ENCODE results near the gene FGFR1OP2.
"Not testable (repeated sequence)": the region's sequence is repeated elsewhere in the genome, so short reads cannot be mapped to it uniquely, and the experiment has no call there.

The FGFR1OP2 gene

DNA sequence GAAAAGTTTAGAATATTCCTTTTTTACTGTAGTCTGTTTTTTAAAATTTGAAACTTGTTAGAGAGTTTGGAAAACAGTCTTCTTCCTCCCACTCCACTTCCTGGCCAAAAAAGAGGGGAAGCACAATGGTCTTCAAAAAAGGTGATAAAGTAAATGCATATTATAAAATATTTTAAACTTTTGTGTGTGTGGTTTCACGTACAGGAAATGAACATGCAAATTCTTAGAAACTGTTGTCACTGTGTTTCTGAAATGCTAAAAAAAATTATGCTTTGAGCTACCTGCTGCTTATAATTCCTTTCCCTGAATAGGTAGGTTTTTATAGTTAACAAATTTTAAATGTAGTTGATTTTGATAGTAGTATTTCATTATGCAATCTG is 2.9 kb downstream of the FGFR1OP2 start:
- no peak for DNase-seq (ENCODE audit: low read depth)

DNA sequence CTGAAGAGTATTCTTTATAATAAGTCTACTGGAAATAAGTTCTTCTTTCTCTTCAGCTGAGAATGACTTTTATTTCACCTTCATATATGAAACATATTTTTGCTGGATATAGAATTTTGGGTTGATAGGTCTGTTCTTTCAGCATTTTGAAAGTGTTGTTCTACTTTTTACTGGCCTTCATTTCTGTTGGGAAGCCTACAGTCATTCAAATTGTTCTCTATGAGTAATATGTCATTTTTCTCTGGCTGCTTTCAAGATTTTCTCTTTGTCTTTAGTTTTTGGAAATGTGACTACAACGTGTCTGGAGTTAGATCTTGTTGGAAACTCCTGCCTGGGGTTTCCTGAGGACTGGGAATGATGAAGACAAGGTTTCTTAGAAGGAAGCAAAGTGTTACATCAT is 10.0 kb downstream of the FGFR1OP2 start:
- DNase-seq (ENCODE audit: low read depth), result no peak

DNA sequence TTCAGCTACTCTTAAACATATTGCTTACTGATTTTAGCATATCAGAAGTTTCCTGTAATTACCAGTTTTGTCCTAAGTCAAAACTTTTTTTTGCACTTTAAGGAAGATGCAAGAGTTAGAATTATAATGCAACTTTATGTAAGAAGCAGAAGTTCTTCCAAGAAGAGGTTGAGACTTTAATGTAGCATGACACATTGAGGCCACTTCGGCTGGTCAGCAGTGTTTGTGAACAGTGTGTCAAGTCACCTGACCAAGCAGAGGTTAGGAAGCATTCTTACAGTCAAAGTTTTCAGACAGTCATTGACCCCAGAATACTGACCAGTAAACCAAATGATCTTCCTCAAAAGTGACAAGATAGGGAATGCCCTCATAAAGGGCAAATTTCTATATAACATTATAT is 15.2 kb downstream of the FGFR1OP2 start:
- no peak for DNase-seq (ENCODE audit: low read depth)

DNA sequence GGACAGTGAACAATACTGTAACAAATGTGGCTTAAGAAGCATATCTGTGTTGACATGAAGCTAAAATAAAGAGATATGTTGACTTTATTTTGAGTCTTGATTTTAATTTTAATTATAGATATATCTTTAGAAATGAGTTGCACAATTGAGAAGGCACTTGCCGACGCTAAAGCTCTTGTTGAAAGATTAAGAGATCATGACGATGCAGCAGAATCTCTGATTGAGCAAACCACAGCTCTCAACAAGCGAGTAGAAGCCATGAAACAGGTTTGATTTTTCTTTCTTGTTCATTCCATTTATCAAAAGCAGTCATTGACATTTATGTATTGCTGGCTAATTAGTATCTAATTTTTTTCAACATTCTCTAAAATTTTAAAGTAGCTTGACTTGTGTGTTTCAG is 15.8 kb downstream of the FGFR1OP2 start:
- no peak for DNase-seq (ENCODE audit: low read depth)

- not testable (repeated sequence) for DNase-seq (ENCODE audit: low read depth)
These were observed 23.1 kb downstream of the FGFR1OP2 start for GRCh38 chr12:26961391-26961790.

DNA sequence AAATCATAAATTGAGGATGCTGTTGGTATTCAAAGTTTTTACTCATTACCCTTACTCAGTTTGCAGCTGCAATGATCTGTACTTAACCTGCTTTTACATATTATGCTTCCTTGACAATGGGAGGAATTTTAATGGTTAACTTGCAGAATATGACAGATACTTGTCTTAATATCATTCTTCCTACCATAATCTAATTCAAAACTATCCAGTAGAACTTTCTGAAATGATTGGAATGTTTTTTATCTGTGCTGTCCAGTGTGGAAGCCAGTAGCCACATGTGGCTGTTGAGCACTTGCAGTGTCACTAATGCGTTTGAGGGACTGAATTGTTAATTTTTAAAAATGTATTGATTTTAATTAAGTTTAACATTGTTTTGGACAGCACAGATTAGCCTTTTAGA is 23.5 kb downstream of the FGFR1OP2 start:
- no peak for DNase-seq (ENCODE audit: low read depth)

GRCh38 chr12:26963413-26963812 is 25.1 kb downstream of the FGFR1OP2 start:
- DNase-seq (ENCODE audit: low read depth), result no peak

DNA sequence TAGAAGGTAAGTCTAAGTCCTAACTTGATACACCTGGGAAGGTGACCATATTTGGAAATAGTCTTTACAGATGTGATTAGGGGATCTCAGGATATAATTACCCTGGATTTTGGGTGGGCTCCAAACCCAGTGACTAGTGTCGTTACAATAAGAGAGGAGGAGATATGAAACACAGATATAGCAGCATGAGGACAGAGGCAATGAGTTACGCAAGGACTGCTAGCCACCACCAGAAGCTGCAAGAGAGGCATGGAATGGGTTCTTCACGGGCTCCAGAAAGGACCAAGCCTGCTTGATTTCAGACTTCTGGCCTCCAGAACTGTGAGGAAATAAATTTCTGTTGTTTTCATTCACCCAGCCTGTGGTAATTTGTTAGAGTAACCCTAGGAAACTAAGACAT is 28.6 kb downstream of the FGFR1OP2 start:
- no peak for DNase-seq (ENCODE audit: low read depth)

GRCh38 chr12:26970136-26970535 is 31.9 kb downstream of the FGFR1OP2 start:
- DNase-seq (ENCODE audit: low read depth), result no peak

DNA sequence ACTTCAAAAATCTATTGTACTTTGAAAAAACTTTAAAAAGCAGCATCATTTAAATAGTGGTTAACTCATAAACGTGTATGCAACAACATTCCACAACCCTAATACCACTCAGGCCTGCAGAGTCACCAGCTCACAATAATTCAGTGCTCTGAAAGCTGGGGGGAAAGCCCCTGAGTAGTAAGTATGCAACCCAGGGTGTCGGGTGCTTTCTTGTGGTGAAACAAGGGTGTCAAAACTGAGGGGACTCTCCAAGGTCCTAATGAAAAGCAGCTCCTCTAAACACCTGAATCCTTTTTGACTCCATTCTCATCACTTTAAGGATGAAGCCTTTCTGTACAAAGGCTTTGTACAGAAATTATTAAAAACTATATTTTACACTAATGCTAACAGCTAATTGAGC is 33.7 kb downstream of the FGFR1OP2 start:
- no peak for DNase-seq (ENCODE audit: low read depth)

DNA sequence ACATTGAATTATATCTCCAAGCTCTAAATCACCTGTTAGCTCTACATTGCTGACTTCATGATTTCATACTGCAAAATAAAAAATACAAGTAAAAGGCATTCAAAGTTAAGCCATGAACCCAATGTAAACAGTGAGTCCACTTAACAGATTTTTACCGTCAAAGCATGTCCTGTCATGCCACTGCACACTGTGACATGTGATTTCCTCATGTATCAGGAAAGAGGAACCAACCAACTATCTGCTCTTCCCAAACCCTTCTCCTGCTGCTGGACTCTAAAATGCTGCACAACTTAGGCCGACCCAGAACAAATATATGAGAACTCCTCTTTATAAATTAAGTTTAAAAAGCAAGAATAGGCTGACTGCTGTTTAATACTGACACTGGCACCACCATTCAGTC is 38.4 kb downstream of the FGFR1OP2 start:
- no peak for DNase-seq (ENCODE audit: low read depth)

GRCh38 chr12:26978801-26979200 is 40.5 kb downstream of the FGFR1OP2 start:
- no peak for DNase-seq (ENCODE audit: low read depth)

DNA sequence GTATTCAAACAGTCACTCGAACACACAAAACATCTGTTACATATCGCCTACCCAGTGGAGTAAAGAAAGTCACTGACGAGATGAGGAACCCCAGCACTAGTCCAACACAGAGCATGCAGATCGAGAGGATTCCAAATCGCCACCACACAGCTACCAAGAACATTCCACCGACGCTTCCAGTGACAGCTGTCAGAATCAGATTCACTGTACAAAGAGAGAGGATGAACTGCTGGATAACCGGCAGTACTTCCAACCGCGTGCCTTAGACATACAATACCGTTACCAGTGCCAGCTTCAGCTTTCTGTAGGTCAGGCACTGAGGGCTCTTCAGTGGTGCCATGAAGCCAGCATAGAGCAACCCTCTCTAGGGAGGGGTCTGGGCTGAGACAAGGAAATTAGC is 41.5 kb downstream of the FGFR1OP2 start:
- DNase-seq (ENCODE audit: low read depth), result no peak

DNA sequence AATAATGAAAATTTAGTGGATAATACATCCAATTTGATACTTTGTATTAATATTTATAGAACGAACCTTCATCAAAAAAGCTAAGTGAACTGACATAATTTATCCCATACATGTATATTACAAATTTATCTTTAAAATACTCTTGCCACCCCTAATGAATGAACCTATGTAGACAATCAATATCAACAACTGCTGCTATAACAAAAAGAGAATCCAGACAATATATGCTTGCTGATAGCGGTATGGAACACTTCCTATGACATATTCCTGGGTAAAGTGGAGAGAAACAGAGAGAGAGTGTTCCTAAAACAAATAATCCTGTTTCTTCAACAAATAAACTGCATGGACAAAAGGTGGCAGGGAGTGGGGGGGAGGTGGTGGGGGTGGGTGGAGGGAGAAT is 44.6 kb downstream of the FGFR1OP2 start:
- DNase-seq (ENCODE audit: low read depth), result no peak

DNA sequence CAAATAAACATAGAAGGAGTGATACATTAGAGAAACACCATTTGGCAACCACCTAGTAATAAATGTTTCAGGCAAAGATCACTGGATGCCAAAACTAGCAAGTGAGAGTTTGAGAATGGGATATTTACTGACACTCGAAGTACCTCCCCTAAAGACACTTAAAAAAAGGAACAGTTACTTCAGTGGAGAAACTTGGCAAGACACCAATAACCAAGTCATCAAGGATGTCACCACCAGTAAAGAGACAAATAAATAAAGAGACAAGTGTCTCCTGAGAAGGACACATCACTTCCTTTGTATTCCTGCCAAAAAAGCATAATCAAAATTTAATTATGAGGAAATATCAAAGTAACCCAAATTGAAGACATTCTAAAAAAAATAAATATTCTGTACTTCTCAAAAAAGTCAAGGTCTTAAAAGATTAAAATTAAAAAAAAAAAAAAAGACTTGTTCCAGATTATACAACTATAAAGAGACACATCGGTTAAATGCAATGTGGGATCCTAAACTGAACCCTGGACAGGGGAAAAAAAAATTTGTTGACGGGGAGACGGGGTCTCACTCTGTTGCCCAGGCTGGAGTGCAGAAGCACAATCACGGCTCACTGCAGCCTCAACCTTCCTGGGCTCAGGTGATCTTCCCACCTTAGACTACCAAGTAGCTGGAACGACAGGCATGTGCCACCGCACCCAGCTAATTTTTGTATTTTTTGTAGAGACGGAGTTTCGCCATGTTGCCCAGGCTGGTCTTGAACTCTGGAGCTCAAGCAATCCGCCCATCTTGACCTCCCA is 49.6 kb downstream of the FGFR1OP2 start:
- DNase-seq (ENCODE audit: low read depth), result no peak

- DNase-seq (ENCODE audit: low read depth), result no peak
These were observed 50.4 kb downstream of the FGFR1OP2 start for GRCh38 chr12:26988703-26989102.

DNA sequence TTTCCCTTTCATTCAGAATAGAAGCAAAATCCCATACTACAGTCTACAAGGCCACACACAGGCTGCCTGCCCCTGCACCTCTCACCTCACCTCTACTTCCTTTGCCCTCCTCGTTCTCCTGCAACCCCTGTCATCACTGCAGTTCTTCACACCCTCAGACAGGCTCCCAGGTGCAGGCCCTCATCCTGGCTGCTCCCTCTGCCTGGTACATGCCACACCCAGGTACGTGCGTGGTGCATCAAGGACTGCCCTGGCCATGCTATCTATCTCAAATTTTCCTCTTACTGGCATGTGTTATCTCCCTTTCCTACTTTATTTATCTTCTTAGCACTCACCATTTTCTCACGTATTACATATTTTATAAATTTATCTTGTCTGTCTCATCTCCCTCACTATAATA is 51.6 kb downstream of the FGFR1OP2 start:
- DNase-seq (ENCODE audit: low read depth), result no peak

- DNase-seq (ENCODE audit: low read depth), result no peak
These were observed 53.6 kb downstream of the FGFR1OP2 start for GRCh38 chr12:26991826-26992225.

- DNase-seq (ENCODE audit: low read depth), result no peak
These were observed 55.8 kb downstream of the FGFR1OP2 start for GRCh38 chr12:26994109-26994508.

DNA sequence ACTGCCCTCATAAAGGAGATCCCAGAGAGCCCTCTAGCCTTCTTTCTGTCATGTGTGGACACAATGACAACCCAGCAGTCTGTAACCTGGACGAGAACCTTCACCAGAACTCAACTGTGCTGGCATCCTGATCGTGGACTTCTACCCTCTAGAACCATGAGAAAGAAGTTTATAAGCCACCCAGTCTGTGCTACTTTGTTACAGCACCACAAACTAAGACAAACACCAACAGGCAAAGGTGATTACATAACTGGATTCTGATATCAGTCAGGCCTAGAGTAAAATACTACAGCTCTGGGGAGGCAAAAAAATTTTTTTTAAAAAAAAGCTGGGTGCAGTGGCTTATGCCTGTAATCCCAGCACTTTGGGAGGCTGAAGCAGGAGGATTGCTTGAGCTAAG is 57.4 kb downstream of the FGFR1OP2 start:
- no peak for DNase-seq (ENCODE audit: low read depth)

DNA sequence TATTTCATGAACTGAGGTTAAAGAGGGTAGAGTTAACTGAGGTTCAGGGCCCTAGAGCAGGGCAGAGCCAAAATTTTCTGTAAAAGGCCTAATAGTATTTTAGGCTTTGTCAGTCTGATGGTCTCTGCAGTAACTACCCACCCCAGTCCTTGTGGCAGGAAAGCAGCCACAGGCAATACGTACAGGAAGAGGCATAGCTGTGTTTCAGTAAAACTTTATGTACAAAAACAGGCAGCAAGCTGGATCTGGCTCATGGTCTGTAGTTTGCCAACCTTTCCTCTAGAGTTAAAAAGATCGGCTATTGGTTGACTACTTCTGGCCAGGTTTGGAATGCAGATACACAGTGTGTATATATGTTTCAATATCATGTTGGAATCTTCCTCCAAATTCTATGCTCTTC is 58.7 kb downstream of the FGFR1OP2 start:
- DNase-seq (ENCODE audit: low read depth), result no peak

DNA sequence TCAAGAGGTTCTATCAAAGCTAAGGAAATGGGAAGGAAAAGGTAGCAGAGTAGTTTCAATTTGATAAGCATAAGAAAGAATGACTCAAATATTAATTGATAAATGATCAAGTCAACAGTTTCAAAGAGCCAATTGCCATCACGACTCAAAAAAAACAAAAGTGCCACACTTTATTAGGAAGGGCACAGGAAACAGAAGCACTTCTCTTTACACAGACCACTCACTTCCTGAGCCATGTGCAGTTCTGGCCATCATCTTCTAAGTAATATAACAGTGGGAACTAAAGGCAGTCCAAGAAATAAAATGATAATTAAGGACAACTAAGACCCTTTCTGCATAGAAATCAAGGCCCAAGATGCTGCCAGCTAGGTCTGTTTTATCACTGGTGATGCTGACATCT is 62.7 kb downstream of the FGFR1OP2 start:
- DNase-seq (ENCODE audit: low read depth), result no peak

DNA sequence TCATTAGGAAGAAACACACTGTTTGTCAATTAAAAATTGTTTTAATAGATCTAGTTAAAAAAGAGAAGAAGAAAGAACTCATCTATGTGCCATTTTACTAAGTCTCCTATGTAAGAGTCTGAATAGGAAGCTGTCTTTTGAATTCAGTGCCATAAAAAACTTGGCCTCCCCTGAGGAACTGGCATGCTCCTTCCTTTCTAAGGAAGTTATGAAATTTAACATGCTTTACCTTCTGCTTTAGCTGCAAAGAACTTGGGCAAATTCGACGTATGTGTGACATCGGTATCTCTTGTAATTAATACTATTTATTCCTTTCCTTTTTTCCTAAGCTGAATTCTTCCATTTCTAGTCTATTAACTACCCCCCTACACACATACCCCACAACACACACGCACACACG is 63.4 kb downstream of the FGFR1OP2 start:
- DNase-seq (ENCODE audit: low read depth), result no peak

- DNase-seq (ENCODE audit: low read depth), result no peak
These were observed 63.9 kb downstream of the FGFR1OP2 start for GRCh38 chr12:27002141-27002540.
